Frontal cortex (tissue), 4 donors: ENCODE measurements around the gene TRAF3. TPM values are rescaled to one million over a fixed set of nuclear protein-coding genes. Genes with fewer than 3 reads are reported as not detected.
"Not testable (repeated sequence)": the region's sequence is repeated elsewhere in the genome, so short reads cannot be mapped to it uniquely, and the experiment has no call there.

ENCODE experiments used
- DNase-seq, 2 donors: peaks; one replicate each; pipeline ENCODE4 v3.0.0; 2012; ENCODE audit warnings: low spot score in 2 of 2
- FAIRE-seq: peaks from 2 replicates; lab custom pipeline; 2012; peaks lifted over from hg19 to GRCh38; lab: Jason Lieb, UNC
- total RNA-seq: library from RNA; depleted of rRNA; stranded (reverse); fragments of >200 nt; gene quantifications from one replicate; pipeline ENCODE4 v1.2.3, GENCODE V29; 2014
- donor health status: control.
- donor health status: control.
- donor health status: control.

TRAF3 gene
- total RNA-seq, 1 donor from 2014 or later = 15.1 TPM

GRCh38 chr14:102913341-102914211 lies 136.3 kb downstream of the TRAF3 start:
- FAIRE-seq = no peak
- DNase-seq = no peak

GRCh38 chr14:102914474-102915291 lies 137.4 kb downstream of the TRAF3 start:
- DNase-seq (no peak), FAIRE-seq (no peak)

- no peak for FAIRE-seq
- DNase-seq = no peak
Measured at GRCh38 chr14:102915292-102916110, 138.3 kb downstream of the TRAF3 start.

- FAIRE-seq = no peak
- no peak for DNase-seq
Measured at GRCh38 chr14:102916347-102917055, 139.3 kb downstream of the TRAF3 start.

GRCh38 chr14:102917056-102917385 lies 139.8 kb downstream of the TRAF3 start:
- no peak for FAIRE-seq
- DNase-seq = no peak

GRCh38 chr14:102917469-102918211 lies 140.4 kb downstream of the TRAF3 start:
- no peak for FAIRE-seq
- DNase-seq = peak in 1 of 2 donors; percentile 71

- FAIRE-seq = no peak
- DNase-seq = no peak
Measured at GRCh38 chr14:102918438-102918837, 141.2 kb downstream of the TRAF3 start.

- FAIRE-seq (no peak), DNase-seq (no peak)
Measured at GRCh38 chr14:102920273-102920997, 143.2 kb downstream of the TRAF3 start.

- no peak for FAIRE-seq
- DNase-seq = no peak
Measured at GRCh38 chr14:102920998-102921304, 143.7 kb downstream of the TRAF3 start.

GRCh38 chr14:102922490-102923200 lies 145.4 kb downstream of the TRAF3 start, which contains the start of gene AMN:
Gene AMN (plus strand): TSS chr14:102922663. CDS start chr14:102922689, 26 bp downstream.
- FAIRE-seq (no peak), DNase-seq (no peak)

GRCh38 chr14:102923201-102923924 lies 146.1 kb downstream of the TRAF3 start:
- FAIRE-seq (no peak), DNase-seq (no peak)

- FAIRE-seq = no peak
- no peak for DNase-seq
Measured at GRCh38 chr14:102923925-102924486, 146.8 kb downstream of the TRAF3 start.

- no peak for DNase-seq
- FAIRE-seq = no peak
Measured at GRCh38 chr14:102924632-102925588, 147.7 kb downstream of the TRAF3 start.

GRCh38 chr14:102925646-102926045 lies 148.4 kb downstream of the TRAF3 start:
- no peak for DNase-seq
- FAIRE-seq = no peak

- FAIRE-seq (no peak), DNase-seq (no peak)
Measured at GRCh38 chr14:102926104-102926503, 148.9 kb downstream of the TRAF3 start.

- not testable (repeated sequence) for DNase-seq, FAIRE-seq
Measured at GRCh38 chr14:102926840-102927239, 149.6 kb downstream of the TRAF3 start.
